GM21515 (cell line): ENCODE data around the gene PCMTD2.
"Not testable (repeated sequence)": the region's sequence is repeated elsewhere in the genome, so short reads cannot be mapped to it uniquely, and the experiment has no call there.

Source experiments
- ATAC-seq: cut with Tn5 transposase; IDR thresholded peaks from one replicate; pipeline ENCODE4 v1.9.1; 2021; ENCODE audit not compliant: unreplicated experiment

Gene PCMTD2

DNA sequence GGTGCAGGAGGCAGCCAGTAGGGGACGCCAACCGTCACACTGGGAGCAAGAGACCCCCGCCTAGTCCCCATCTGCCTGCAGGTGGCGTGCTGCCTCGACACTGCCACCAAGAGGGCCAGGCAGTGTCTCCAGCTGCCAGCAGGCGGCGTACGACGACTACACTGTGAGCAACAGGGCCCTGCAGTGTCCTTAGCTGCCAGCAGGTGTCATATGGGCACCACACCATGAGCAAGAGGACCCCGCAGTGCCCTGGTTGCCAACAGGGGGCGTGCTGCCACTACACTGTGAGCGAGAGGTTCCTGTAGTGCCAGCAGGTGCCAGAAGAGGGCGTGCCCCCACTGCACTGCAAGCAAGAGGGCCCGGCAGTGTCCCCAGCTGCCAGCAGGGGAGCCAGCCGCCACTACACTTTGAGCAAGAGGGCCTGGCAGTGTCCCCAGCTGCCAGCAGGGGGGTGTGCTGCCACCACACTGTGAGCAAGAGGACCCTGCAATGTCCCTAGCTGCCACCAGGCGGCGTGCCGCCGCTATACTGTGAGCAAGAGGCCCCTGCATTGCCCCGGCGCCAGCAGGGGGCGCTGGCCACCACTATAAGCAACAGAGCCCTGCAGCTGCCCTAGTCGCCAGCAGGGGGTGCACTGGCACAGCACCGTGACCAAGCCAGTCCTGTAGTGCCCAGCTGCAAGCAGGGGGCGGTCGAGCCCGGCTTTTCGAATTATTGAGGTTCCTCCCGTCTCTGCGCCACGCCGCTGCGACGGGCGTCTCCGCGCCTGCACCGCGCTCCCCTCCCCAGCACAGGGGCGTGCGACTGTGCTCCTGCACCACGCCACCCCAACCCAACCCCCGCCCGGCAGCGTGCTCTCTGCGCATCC is 30.3 kb downstream of the PCMTD2 start:
- peak; percentile 92 for ATAC-seq

DNA sequence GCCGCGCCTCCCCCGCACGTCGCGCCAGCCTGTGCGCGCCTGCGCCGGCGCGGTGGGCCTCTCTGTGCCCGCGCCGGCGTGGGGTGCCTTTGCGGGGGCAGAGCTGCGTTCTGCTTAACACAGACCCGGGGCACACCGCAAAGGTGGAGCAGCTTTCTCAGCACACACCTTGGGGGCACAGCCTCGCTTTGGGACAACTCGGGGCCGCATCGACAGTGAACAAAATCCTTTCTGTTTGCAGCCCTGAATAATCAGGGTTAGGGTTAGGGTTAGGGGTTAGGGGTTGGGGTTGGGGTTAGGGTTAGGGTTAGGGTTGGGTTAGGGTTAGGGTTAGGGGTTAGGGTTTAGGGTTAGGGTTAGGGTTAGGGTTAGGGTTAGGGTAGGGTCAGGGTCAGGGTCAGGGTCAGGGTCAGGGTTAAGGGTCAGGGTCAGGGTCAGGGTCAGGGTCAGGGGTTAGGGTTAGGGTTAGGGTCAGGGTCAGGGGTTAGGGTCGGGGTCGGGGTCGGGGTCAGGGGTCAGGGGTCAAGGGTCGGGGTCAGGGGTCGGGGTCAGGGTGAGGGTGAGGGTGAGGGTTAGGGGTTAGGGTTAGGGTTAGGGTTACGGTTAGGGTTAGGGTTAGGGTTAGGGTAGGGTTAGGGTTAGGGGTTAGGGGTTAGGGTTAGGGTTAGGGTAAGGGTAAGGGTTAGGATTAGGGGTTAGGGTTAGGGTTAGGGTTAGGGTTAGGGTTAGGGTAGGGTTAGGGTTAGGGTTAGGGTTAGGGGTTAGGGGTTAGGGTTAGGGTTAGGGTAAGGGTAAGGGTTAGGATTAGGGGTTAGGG is 31.1 kb downstream of the PCMTD2 start:
- ATAC-seq: not testable (repeated sequence)

DNA sequence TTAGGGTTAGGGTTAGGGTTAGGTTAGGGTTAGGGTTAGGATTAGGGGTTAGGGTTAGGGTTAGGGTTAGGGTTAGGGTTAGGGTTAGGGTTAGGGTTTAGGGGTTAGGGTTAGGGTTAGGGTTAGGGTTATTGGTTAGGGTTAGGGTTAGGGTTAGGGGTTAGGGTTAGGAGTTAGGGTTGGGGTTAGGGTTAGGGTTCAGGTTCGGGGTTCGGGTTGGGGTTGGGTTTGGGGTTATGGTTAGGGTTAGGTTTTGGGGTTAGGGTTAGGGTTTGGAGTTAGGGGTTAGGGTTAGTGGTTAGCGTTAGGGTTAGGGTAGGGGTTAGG is 31.7 kb downstream of the PCMTD2 start:
- ATAC-seq: not testable (repeated sequence)

DNA sequence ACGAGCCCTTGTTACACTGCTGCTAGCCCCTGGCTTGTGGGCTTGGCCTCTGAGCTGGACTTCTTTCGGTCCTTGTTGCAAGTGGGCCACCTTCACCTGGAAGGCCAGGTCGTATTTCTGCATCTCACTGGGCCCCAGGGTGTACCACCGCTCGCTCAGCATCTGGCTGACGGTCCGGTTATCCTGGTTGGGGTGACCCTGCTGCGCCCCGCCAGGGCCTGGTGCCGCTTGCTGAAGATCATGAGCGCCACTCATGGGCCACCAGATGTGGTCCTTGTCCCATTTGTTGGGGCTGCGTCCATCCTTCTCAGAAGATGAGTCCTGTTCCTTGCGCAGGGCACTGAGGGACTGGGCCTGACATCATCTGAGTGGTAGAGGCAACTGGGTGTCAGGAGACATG is 36.6 kb downstream of the PCMTD2 start:
- ATAC-seq: not testable (repeated sequence)

DNA sequence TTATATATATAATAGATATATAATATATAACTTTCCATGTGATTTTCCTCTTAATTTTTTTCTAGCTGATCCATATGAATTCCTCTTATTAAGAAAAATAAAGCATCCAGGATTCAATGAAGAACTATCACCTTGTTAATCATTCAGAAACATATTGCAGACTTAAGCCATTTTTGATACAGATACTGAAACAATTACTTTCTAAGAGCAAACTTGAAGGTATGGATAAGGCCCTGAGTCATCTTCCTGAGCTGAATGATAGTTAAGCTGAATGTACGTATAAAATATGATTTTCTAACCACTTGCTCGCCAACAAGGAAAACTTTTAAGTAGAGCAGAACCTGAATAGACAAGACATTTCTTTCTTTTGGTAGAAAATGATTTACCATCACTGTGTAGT is 47.5 kb downstream of the PCMTD2 start:
- ATAC-seq: not testable (repeated sequence)

DNA sequence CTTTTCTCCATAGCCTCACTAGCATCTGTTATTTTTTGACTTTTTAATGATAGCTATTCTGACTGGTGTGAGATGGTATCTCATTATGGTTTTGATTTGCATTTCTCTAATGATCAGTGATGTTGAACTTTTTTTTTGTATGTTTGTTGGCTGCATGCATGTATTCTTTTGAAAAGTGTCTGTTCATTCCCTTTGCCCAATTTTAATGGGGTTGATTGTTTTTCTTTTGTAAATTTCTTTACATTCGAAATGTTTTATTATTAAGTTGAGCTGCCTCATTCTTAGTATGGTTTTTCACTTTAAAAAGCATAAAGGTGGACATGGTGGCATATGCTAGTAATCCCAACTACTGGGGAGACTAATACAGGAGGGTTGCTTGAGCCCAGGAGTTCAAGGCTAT is 58.2 kb downstream of the PCMTD2 start:
- ATAC-seq: not testable (repeated sequence)

DNA sequence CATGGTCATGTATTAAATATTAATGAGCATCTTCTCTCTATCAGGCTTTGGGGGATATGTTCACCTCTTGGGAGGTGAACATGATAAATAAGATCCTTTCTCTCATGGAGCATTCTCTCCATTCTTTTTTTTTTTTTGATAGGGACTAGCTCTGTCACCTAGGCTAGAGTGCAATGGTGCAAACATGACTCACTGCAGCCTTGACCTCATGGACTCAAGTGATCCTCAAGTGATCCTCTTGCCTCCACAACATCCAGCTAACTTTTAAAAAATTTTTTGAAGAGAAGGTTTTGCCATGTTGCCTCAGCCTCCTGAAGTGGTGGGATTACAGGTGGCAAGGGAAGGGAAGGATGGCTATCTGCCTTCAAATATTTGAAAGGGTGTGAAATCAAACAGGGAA is 59.8 kb downstream of the PCMTD2 start:
- ATAC-seq: not testable (repeated sequence)

DNA sequence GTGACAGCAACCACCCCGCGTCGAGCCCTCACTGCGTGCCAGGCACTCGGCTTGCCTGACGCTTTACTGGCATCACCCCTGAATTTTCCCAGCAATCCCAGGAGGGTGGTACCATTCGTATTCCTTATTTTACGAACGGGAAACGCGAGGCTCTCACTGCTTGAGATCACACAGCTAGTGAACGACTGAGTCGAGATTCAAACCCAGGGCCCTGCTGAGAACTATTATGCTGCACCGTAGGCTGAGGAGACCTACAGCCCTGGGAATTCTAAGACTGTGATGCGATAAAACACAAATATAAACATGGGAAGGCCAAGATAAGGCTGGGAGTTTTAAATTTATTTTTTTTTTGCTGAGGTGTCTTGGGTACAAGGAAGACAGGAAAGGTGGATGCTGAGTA is 60.3 kb downstream of the PCMTD2 start:
- ATAC-seq: not testable (repeated sequence)

DNA sequence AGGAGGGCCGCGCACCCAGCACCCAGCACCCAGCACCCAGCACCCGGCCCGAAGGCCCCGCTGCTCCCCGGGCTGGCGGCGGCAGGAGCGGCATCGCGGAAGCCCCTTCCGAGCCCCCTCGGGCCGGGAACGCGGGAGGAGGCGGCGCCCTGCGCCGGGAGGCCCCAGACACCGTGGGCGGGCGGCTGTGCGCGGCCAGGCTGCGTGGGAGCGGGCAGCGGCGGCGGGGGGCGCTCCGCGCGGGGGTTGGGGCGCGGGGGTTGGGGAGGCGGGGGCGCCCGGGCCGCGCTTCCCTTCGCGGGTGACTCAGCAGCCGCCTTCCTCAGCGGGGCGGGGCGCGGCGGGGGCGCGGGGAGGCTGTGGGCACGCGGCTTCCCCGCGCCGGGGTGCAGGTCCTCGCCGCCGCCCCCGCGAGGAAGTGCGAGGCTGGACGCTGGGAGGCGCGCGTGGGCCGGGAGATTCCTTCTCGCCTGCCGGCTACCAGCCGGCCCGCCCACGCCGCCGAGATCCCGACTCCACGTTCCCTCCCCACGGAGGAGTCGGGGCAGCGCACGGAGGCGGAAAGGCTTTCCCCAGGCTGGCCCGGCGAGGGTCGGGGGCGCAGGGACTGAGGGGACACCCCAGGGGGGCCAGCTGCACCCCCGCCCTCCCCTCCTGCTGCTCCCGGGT is 61.0 kb downstream of the PCMTD2 start:
- ATAC-seq: not testable (repeated sequence)

DNA sequence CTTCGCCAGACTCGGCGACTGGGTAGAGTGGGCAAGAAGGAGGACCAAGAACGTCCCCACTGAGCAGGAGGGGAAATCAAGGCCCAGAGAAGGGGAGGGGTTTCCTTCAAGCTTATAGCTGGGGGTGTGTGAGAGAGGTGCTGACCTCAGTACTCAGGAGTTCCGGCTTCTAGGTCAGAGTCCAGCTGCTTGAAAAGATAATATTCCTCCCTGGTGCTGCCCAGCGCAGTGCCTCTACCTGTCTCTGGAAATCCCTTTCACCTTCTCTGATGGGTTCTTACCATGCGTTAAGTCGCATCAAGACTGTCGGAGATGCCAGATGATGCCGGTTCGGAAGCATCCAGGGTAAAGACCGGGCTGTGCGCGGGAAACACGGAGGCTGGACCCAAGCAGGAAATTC is 61.8 kb downstream of the PCMTD2 start:
- ATAC-seq: not testable (repeated sequence)

DNA sequence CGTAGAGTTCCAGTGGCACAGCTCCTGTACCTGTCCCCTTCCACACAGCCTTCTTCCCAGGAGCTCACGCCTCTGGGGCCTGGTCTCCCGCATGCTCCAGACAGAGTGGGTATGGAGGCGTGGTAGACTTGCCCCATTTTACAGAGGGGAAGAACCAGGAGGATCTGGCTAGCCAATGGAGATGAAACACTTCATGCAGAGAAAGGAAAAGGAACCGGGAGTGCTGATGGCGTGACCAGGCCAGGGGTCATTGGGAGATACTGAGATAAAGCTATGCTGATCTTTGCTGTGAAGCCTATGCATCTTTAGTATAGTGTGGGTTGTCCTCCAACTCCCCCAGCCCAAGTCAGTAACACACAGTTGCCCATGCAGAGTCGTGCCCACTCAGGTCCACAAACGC is 62.5 kb downstream of the PCMTD2 start:
- ATAC-seq: not testable (repeated sequence)

DNA sequence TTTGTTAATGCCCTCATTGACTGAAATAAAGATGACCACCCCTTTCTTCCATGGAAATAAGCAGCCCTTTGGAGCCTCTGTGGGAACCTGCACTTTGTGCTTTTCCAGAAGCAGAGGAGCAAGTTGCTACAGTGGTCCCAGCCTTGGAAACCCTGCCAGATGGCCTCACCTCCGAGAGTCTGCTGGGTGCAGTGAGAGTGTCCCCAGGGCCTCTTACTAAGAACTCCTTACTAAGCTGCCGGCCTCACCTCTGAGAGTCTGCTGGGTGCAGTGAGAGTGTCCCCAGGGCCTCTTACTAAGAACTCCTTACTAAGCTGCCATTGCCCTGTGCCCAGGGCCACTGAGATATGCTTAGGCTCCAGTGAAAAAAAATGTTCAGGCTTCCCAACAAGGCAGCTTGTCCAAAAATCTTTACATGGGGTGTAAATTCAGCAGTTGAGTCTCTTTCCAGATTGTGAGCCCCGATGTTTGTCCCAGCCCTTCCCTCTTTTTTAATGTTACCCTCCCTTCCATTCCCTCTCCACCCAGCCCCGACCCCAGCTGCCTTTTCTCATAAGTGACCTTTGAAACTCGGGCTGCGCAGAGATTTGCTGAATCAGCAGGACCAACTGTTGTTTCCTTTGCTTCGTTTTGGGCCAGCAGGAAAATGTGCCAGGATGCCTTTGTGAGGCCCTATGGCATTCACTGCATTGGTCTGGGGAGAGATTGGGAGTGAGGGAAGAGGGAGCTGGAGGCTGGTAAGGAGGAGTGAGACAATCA is 66.7 kb downstream of the PCMTD2 start:
- ATAC-seq: not testable (repeated sequence)
